HG03060 (cell line): Measurements from ENCODE around the gene PNMA6E.

Source experiments
- ATAC-seq: cut with Tn5 transposase; IDR thresholded peaks from one replicate; pipeline ENCODE4 v1.9.1; 2021; ENCODE audit warnings: low read depth, moderate number of reproducible peaks; ENCODE audit not compliant: unreplicated experiment

PNMA6E gene

DNA sequence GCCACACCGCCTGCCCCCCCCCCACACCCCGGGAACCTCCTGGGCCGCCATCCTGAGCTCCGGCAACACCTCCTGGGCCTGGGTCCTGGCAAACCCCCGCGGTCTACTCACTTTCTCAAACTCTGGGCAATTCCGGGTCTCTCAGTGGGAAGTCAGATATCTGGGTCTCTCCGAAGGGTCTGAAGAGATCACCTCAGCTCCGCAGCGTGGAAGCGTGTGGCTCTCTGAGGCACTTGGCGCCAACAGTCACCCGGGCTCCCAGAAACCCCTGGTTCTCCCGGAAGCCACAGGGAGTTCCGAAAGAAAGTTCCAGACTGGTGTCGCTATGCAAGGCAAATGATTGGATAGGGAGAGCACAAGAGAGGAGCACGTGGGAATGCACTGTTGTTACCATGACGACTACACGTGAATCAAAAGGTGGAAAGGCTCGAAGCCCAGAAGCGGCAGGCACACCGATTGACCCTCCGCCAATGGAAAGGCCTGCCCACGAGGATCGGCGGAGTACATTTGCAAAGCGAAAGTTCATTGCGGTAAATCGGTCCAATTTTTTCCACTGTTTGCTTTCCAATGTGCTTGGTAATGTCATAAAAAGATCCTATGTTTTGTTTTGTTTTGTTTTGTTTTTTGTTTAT, at the start of gene PNMA6E:
Gene PNMA6E (minus strand): TSS at position 218 of the 632 bp plus-strand sequence. CDS start 2,501 bp downstream, outside the sequence.
- no peak for ATAC-seq

DNA sequence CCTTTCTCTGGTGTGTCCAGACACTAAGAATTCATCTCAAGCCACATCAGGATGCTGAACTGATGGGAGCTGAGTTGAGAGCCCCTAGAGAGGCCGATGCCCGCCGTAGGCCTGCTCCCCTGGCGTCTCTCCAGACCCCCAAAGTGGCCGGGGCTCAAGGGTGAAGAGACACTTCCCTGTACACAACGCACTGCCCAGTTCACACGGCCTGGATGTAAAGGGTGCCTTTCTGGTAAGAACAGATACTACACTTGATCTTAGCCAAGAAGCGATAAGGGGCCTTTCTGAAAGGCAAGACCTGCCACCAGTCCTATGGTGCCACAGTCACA, 49.8 kb upstream of the PNMA6E start:
- ATAC-seq, result no peak

DNA sequence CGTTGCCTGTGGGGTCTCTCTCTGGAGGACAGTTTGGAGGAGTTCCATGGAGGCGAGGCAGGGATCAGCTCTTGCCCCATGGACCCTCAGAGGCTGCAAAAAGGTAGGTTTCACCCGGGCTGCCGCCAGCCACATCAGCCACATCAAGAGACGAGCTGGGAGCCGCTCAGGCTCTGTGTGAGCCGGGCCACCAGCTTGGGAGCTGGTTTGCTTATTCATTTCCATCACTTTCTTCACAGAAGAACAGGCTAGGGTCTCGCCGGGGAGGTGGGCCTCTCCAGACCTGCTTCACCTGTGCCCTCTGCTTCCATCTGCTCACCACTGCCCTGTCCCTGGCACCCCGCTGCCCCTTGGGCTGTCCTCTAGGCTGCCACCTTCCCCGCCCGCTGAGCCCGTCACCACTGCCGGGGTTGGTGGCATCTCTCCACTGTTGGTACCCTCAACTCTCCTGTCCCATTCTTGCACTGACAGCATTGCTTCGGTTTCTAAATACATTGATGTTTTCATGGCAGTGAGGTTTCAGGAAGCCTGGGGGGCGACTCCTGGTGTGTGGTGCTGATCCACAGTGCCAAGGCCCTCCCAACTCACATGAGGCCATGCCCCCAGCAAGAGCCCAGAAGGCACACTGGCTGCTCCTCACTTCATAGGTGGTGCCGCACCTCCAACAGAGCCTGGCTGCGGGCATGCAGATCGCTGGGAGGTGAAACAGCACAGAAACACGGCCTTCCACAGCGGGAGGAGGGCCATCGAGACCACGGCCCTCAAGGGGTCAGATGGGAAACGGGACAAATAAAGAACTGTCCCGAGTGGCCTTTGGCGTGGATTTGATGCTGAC, 49.2 kb upstream of the PNMA6E start:
- ATAC-seq, result no peak

DNA sequence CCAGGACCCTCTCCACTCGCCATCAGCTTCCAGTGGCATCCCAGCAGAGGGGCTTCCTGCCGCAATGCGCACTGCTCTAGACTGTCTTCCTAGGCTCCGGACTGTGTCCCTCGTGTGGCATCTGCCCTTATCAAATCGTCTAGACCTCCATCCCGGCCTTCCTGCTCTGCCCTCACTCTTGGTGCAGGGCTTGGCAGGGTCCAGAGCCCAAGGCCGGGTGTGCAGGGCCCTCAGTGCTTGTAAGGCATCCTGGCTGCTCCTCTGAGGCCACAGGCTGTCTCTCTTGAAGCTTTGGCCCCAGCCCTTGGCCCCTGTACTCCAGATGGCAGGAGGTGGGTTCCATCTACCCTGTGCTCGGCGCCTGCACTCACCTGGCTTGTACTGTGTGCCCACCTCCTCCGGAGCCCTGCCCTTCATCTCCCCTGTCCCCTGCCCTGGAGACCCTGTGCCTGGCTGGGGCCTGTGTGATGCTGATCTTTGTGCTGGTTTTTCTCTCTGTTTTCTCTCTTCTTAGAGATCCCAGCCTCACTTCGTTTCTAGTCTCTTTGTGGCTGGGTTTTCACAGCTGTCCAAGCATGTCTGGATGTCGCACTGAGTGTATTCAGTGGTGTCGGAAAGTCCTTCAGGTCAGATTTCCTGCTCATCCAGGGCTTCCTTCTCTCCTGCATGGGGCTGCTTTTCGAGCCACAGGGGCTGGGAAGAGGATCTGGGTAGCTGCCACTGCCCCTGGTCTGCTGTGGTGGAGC, 48.4 kb upstream of the PNMA6E start:
- ATAC-seq, result no peak

DNA sequence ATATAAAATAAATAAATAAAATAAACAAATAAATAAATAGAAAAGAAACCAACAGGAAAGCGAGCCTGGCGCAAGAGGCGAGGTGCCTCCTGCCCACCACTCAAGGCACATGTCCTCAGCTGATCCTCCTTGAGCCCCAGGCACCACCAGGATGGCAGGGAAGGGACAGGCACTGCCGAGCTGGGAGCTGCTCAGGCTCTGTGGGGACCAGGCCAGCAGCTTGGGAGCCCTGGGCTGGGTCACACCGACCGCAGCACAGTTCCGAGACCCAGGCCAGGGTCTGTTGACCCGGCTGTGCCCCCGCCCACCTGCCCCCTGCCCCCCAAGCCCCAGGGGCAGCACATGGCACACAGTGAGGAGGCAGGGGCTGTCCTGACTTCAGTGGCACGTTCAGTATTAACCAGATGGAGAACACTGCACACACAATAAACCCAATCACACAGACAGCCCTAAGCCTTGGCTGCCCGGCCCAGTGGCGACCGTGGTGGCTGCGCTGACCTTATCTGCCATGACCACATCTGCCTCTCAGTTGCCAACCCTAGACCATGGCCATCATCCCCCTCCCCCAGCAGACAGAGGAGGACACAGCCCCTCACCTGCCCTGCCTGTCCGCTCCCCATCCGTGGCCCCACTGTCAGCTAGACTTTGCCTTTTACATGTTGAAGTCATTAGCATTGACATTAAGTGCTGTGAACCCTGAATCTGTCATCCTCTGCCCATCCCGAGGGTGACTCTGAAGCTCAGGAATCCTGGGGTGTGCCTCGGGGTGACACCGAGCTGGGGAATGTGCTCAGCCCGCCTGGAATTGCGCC, 47.6 kb upstream of the PNMA6E start:
- ATAC-seq, result no peak

DNA sequence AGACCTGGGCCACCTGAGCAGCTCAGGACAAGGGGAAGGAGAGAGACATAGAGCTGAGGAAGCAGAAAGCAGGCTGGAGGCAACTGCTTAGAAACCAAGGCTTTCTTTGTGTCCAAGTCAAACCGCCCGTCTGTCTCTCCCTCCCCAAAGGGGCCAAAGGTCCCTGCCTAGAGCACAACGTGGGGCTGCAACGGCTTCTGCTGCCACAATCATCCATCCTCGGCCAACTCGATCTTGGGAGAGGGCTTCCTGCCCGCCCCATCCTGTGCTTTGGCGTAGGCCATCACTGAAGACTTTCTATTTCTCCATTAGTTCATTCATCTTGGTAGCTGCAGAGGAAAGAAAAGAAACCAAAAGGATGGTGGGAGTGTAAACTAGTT, 46.4 kb upstream of the PNMA6E start:
- no peak for ATAC-seq

DNA sequence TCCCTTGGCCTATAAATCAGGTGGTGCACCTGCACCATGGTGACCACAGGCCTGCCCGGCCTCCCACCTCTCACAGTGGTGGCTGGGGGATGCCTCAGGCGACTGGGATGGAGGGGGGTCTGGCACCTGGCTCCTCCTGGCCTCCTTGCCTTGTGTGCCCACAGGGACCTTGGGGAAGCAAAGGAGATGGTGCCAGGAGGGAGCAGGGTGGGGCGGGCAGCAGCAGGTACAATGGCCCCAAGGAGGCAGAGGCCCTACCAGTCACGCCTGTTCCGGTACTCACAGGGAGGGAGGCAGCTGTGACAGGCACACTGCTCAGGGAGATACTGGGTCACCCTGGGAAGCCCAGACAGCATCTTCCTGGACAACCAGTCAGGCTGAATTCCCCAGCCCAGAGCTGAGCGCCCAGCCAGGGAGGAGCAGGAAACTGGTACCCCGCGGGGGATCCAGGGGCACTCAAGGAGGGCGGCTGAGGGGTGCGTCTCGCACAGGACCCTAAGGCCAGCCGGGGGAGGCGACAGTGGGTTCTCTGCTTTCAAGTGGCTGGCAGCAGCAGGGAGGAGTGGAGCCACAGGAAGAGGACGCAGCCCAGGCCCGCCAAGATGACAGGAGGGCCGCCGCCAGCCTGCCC, 45.9 kb upstream of the PNMA6E start:
- ATAC-seq, result no peak

DNA sequence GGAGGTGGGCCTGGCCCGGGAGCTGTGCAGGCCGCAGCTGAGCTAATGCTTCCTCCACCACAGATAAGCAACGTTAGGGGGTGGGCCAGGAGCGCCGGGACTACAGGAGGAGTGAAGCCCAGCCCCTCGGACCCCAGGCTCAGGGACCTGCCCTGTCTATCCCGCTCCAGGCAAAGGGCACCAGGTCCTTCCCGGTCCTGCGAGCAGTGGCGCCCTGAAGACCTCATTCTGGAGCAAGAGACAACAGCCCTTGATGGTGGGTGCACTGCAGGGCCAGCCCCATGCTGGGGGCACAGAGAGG, 45.4 kb upstream of the PNMA6E start:
- ATAC-seq, result no peak

DNA sequence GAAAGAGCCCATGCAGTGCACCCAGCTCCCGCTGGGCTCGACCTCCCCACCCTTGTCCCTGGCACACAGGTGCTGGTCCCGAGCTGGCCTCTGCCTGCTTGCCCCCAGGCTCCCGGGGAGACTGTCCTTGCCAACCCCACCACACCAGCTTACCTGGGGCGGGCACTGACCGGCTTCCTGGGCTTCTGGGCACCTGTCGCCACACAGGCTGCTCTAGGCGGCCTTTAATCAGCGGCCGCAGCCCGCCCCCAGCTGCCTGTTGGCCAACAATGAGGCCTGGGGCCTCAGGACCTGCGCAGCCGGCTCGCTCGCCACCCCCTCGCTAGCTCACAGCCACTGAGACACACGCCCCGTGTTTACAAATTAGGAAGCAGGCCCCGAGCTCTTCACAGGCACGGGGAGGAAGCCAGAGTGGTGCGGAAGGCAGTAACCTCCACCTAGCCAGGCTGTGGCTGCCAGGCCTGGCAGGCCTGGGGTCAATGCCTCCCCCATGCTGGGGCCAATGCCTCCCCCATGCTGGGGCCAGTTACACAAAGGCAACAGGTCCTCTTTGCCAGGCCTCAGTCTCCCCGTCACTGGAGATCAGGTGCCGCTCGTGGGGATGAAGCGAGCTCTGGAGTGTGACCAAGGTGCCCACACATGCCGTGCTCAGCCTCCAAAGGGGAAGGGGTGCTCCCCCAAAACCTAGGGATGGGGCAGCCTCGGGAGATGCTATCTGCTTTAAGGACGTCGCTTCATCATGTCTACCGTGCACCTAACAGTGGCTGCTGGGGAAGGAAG, 44.9 kb upstream of the PNMA6E start, which contains the start of gene TREX2:
Gene TREX2 (minus strand): TSS at position 201 of the 780 bp plus-strand sequence. CDS start 626 bp downstream, outside the sequence.
- no peak for ATAC-seq

DNA sequence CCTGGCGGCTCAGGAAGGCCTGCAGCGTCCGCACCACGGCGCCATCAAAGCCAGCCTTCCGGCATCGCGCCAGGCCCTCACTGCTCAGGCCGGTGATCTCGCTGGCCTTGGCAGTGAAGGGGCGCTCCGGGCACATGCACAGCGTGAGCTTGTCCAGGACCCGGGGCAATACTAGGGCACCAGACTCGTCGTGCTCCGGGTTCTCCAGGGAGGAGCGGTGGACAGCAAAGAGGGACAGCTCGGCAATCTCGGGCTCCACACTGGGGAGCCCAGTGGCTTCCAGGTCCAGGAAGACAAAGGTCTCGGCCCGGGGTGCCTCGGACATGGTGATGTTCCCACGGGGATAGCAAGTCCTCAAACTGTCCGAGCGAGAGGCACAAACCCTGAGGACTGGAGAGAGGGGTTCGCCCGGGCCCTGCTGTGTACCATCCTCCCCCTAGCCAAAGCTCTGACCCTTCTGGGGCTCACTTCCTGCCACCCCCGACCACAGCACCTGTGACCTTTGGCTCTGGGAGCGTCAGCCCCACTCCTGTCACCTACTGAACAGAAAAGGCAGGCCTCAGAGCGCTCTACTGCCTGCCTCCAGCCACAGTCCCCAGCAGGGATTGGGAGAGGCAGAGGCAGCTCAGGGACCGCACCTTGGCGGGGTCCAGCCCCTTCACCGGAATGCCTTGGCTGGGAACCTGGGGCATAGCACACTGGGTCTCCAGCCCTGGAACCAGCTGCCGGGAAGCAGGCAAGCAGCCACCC, 44.1 kb upstream of the PNMA6E start:
- no peak for ATAC-seq

DNA sequence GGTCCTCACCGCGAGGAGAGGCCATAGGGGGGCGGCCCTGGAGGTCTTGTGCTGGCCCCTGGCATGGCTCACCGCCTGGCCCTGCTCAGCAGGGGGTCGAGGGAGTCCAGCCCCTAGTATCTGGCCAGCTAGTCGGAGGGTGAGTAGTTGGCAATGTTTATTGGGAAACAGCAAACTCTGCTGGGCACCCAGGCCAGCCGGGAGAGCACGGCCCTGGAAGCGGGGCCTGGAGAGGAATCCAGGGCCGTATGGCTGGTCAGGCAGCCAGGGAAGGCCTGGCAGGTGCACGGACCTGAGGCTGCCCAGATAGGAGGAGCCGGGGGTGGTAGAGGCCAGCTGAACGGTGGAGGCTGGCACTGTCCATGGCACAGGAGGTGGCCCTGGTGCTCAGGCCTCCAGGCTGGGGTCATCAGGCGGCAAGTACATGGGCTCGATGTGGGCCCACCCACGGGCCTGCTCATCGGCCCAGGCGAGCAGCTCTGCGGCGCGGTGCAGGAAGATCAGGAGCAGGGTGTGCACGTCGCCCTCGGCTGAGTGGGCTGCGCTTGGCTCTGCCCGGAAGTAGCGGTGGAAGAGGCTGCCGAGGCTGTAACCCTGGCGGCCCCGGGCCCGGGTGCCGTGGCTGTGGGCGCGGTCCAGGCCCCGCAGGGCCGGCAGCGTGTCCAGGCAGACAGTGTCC, 43.3 kb upstream of the PNMA6E start:
- ATAC-seq, result no peak

DNA sequence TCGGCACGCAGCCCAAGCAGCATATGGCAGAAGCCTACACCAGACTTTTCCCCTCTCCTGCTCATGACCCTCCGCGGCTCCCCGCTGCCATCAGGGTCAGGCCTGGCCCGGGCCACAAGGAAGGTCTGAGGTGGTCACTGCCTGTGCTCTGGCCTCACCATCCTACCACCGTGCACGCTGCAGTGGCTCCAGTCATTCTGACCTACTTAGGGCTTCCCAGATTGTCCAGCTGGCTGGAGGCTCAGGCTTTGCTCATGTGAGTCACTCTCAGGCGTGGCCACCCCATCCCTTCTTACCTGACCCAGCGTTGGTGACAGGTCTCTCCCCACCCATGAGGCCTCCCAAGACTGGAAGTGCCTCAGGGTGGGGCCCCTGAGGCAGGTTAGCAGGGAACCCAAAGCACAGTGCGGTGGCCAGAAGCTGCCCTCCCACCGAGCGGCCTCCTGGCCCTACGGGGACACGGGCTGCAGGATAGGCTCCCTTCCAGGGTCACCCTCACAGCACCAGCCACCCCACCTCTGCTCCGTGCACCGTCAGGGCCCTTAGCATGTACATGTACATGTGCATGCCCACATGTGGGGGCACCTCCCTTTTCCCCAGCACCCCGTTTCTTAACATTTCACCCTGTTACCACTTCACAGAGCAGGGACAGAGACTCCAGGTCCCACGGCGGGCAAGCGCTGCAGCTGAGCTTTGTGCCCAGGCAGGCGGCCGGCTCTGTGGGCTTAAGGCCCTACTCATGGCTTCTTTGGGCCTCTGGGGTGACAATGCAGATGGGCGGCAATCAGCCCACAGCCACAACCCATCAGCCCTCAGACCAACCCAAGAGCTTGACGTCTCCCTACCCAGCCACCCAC, 42.6 kb upstream of the PNMA6E start:
- no peak for ATAC-seq

DNA sequence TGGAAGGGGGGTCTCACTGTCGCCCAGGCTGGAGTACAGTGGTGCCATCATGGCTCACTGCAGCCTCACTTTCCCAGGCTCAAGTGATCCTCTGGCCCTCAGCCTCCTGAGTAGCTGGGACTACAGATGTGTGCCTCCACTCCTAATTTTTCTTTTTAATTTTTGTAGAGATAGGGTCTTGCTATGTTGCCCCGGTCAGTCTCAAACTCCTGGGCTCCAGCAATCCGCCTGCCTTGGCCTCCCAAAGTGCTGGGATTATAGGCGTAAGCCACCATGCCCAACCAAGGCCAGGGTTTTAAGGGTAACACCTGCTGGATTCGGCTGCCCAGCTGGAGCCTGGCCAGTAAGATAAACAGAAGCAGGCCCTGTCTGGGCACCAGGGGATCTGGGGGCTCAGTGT, 41.3 kb upstream of the PNMA6E start:
- no peak for ATAC-seq

DNA sequence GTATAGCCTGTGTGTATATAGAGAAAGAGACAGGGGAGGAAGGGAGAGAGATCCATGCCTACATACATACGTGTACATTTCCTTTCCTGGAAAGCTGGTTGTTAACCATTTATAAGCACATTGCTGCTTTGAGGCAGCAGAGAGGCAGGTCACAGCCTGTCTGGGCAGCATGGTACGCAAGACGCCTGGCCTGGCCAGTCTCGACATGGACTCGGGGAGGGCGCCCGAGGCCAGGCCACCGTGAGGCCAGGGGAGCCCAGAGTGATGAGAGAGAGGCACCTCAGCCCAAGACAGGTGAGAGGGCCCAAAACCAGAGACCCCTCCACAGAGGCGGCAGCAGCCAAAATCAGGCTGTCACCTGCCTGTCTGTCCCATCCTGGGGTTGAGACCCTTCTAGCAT, 40.8 kb upstream of the PNMA6E start:
- ATAC-seq, result no peak

DNA sequence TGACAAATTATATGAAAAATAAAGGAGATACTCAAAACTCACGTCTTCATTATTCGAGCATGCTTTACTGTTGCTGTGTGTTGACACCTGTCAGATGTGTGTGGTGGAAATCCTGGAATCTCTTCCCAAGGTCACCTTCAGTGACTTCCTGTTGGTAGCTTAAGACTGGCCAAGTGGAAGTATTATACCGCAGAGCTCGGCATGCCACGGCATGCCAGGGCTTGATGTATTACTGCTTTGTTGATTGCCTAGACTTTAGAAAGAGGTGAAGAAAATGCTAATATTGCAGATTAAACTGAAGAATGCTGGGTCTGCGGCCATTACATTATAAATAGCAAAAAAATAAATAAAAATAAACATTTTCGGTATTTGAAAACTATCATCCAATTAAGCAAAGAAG, 40.1 kb upstream of the PNMA6E start:
- ATAC-seq, result no peak

DNA sequence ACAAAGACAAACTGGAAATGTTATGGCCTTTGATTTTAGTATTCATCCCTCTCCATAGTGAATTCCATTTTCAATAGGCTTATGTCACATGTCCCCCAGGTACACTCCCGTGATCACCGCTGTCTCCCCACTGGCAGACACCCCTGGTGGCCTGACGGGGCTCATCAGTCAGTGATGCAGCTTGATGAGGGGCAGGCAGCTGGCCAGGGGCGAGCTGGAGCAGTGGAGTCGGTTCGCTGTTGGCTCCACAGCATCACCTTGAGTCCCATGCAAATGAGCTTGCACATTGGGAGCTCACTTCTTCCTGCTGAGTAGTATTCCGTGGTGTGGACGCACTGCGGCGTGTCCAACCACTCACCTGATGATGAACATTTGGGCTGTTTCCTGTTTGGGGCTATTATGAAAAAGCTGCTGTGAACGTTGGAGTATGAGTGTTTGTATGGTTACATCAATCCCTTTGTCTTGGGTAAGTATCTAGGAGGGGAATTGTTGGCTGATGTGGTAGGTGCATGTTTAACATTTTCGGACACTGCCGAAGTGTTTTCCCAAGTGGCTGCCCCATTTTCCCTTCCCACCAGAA, 39.5 kb upstream of the PNMA6E start:
- ATAC-seq, result no peak

DNA sequence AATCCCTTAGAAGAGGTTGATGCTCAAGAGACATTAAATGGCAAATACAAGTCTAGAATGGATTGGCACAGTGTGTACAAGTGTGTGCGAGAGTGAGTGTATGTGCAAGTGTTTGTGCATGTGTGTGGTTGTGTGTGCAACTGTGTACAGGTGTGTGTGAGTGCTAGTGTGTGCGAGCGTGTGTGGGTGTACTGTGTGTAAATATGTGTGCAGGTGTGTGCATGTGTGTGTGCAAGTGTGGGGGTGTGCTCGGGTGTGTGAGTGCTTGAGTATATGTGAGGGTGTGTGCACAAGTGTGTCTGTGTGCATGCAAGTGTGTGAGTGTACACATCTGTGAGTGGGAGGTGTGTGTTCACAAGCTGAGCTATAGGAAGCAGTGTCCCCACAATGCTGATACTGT, 38.8 kb upstream of the PNMA6E start:
- ATAC-seq, result no peak
